Choroid plexus epithelial cell (primary cell): ENCODE measurements around the gene RFT1.
"Not testable (repeated sequence)": the region's sequence is repeated elsewhere in the genome, so short reads cannot be mapped to it uniquely, and the experiment has no call there.

ENCODE experiments used
- DNase-seq: peaks from one replicate; pipeline ENCODE4 v3.0.0-alpha.2; 2010; ENCODE audit warnings: low read depth
- H3K4me3 ChIP-seq: 2 replicates; pipeline ENCODE4 v1.5.1; 2011; ENCODE audit warnings: low read depth, mild to moderate bottlenecking, control low read depth, low read length, moderate library complexity
- CTCF ChIP-seq: conservative IDR thresholded peaks from 2 replicates; pipeline ENCODE4 v1.5.1; 2011; ENCODE audit warnings: low read depth, mild to moderate bottlenecking, control low read depth, inconsistent platforms, low read length, moderate library complexity

The RFT1 gene

DNA sequence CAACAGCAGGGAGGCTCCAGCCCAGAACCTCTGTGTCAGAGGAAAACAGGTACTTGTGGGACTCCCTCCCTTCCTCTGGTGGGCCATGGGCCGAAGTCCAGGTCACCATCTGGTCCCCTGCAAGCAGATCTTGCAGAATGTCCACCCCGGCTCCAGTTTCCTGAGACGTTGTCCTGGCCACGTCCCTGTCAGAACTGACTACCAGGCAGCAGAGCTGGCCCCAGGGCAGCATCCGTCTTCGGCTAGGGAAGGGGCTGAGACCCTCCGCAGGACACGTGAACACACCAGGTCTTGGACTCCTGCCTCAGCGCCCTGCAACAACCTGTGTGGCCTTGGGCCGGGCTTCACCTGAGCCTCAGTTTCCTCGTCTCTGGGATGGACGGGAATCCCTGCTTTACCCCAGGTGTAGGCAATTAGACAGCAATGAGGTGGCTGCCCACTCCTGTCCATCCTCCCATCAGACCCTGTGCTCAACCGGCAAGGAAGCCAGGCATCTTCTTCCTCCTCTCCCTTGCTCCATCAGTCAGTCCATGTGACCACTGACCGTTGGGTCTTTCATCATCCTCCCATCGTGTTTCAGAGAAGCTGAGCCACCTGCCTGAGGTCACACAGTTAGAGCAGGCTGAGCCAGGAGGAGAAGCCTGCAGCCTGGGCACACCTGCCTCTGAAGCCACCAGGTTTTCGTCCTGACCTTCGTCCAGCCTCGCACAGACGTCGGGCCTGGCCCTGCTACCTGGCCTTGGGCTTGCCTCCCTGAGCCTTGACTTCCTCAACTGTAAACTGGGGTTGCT lies 21.8 kb upstream of the RFT1 start:
- no peak for TF ChIP-seq CTCF
- no peak overlapping the region for H3K4me3 ChIP-seq
- DNase-seq, result no peak

- TF ChIP-seq CTCF, result no peak
- no peak overlapping the region for H3K4me3 ChIP-seq
- DNase-seq, result no peak
Observed at GRCh38 chr3:53151465-53151864, 21.2 kb upstream of the RFT1 start.

DNA sequence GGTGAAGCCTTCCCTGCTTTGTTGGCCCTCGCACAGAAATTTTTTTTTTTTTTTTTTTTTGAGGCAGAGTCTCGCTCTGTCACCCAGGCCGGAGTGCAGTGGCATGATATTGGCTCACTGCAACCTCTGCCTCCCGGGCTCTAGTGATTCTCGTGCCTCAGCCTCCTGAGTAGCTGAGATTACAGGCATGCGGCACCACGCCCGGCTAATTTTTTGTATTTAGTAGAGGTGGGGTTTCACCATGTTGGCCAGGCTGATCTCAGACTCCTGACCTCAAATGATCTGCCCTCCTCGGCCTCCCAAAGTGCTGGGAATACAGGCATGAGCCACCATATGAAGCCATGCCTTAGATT lies 20.8 kb upstream of the RFT1 start:
- H3K4me3 ChIP-seq, DNase-seq: not testable (repeated sequence)

- no peak for TF ChIP-seq CTCF
- DNase-seq, result no peak
Observed at GRCh38 chr3:53150247-53151085, 20.2 kb upstream of the RFT1 start.

DNA sequence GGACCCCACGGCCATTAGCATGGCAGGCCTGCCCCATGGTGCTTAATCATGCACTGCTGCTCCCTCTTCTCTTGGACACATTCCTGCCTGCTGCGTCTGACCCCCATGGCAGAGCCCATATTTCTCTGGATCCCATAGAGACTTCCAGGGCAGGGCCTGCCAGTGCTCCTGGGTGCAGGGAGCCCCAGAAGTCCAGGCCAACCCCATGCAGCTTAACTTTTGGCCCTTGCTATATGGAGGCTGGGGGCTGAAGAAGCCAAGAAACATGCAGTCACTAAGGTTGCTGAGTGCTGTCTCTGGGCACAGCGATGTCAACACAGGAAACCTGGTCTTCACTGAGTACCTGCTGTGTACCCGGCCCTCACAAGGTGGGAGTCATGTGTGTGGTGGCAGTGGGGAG lies 19.5 kb upstream of the RFT1 start:
- no peak for TF ChIP-seq CTCF
- no peak for DNase-seq
- no peak overlapping the region for H3K4me3 ChIP-seq

More at GRCh38 chr3:53150247-53151085, 20.2 kb upstream of the RFT1 start:
- H3K4me3 ChIP-seq, result no peak overlapping the region

DNA sequence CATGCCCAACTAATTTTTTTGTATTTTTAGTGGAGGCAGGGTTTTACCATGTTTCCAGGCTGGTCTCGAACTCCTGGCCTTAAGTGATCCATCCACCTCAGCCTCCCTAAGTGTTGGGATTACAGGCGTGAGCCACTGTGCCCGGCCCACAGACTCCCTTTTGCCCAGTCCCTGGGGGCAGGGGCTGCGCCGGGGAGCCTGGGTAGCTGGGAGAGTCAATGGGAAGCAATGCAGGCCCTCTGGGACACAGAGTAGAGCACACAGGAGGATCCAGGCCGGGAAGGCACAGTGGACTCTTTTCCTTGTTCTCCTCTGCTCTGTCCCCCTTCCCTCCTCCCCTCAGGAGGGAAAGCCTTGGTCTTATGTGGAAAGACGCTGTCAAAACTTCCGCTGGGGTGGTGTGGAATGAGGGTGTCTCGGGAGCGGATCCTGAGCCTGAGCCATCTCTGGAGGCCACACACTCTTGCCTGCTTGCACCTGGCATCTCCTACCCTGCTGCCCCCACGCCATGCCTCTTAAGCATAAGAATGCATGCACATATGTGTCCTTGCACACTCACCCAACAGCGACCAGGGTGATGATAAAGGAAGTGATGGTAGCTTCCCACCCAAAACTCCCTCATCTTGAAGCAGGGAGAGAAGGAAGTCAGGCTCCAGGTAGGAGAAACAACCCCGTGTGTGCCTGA lies 18.9 kb upstream of the RFT1 start:
- no peak for DNase-seq
- TF ChIP-seq CTCF, result no peak
- no peak overlapping the region for H3K4me3 ChIP-seq

- no peak for DNase-seq
- no peak overlapping the region for H3K4me3 ChIP-seq
- TF ChIP-seq CTCF, result no peak
Observed at GRCh38 chr3:53147903-53148400, 17.7 kb upstream of the RFT1 start.
